Right forelimb (tissue), 1 donor: ENCODE measurements around the gene GEN1.
"Not testable (repeated sequence)": the region's sequence is repeated elsewhere in the genome, so short reads cannot be mapped to it uniquely, and the experiment has no call there.

Source experiments
- DNase-seq: peaks from one replicate; pipeline ENCODE4 v3.0.0-alpha.2; 2018

The GEN1 gene

GRCh38 chr2:17799301-17800120, 45.6 kb downstream of the GEN1 start:
- no peak for DNase-seq

DNA sequence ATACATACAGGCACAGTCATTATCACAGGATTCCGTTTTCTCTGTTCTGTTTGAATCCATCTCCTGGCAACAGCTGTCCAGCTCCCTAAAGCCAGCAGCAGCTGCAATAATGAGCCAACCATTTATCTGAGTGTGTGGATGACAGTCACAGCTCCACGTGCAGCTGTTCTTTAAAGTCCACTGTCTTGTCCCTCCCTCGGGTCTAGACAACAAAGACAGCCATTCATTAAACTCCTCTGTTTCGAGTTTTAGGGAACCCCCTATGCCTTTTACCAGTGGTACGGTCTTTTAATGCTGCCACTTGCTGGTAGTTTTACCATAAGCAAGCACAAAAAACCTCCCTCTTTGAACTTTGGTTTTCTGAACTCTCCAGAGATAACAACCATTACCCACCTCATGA, 46.3 kb downstream of the GEN1 start:
- no peak for DNase-seq

DNA sequence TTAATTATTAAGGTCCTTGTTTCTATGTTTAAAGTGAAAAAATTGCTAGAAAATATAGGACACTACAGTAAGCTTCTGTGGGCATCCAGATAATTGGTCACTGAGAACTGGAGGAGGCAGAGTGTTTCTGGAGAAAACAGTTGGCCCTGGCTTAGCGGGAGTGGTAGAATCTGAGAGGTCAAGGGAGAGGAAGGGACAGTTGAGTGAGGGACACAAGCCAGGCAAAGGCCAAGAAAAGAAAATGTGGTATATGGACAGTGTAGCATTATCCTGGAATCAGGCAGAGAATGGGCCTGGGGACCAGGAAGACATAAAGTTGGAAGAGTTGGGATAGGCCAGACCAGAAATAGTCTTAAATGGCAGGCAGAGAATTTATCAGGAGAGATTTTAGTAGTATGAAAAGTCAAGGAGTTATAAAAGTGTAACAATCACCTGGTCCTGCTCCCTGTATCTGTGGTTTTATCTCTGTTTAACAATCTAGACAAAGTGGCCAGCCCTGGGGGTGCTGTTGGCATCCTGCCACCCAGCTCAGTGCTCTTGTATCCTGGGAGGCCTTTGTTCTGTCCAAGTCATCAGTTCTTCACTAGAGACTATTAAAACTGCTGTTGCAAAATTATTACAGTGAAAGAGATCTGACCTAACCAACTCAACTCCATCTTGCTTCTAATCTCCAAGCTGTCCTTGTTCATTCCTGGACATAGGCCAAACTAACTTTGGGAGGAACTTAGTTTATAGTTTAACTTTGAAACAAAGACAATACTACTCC, 46.9 kb downstream of the GEN1 start:
- DNase-seq = no peak

GRCh38 chr2:17803497-17803896, 49.6 kb downstream of the GEN1 start:
- DNase-seq = no peak

DNA sequence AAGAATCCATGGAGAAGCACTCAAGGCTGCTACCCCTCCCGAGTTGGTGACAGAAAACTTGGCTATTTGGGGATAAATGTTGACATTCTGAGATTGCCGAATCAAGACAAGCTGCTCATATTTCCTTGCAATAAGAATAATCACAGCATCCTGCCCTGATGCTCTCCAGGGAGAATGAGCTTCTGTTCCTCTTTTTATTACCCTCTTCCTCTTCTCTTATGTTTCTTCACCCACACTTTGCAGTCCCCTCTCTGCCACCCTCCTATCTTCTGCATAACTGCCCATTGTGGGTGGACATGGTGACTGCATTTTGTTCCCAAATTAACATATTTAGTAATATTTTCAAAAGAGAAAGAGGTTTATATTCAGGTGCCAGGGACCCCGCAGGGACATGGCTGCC, 50.4 kb downstream of the GEN1 start:
- no peak for DNase-seq

DNA sequence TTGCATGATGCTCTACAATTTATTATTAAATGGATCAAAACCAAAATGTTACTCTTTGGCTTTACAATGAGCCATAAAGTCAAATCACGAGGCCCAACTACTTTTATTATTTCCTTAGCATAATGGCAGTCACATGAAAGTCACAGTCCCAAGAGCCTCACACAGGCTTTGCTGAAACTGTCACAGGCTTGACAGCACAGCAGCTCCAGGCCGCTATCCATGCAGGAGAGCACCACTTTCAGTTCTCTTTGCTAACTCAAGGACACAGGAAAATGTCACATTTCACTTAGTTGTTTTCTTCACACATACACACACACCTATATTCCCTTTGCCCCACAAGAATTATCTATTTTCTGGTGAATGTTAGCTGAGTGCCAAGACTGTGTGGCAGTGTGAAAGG, 51.2 kb downstream of the GEN1 start:
- DNase-seq = no peak

- no peak for DNase-seq
Measured at GRCh38 chr2:17805717-17806363, 51.9 kb downstream of the GEN1 start.

- DNase-seq = no peak
Measured at GRCh38 chr2:17813010-17813741, 59.2 kb downstream of the GEN1 start.

DNA sequence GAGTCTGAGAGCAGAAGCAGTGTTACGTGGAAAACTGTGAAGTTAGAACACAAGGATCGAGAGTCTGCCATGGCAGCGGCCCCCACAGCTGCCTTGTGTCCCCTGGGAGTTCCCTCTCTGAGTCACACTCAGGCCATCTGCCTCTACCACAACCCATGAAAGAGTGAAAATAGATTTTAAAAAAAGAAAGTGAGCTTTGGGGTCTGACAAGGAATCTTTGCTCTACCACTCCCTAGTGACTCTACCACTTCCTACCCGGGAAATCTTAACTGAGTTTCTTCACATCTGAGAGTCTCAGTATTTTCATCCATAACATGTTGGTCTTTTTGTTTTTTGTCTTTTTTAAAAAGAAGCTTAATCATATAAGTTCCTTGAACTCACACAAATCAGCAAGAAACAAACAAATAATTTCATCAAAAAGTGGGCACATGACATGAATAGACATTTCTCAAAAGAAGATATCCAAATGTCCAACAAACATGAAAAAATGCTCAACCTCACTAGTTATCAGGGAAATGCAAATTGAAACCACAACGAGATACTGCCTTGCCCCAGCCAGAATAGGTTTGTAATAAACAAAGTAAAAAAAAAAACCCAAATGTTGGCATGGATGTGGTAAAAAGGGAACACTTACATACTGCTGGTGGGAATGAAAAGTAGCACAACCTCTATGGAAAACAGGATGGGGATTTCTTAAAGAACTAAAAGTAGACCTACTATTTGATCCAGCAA, 60.0 kb downstream of the GEN1 start:
- no peak for DNase-seq

GRCh38 chr2:17814601-17815000, 60.7 kb downstream of the GEN1 start:
- DNase-seq = no peak

DNA sequence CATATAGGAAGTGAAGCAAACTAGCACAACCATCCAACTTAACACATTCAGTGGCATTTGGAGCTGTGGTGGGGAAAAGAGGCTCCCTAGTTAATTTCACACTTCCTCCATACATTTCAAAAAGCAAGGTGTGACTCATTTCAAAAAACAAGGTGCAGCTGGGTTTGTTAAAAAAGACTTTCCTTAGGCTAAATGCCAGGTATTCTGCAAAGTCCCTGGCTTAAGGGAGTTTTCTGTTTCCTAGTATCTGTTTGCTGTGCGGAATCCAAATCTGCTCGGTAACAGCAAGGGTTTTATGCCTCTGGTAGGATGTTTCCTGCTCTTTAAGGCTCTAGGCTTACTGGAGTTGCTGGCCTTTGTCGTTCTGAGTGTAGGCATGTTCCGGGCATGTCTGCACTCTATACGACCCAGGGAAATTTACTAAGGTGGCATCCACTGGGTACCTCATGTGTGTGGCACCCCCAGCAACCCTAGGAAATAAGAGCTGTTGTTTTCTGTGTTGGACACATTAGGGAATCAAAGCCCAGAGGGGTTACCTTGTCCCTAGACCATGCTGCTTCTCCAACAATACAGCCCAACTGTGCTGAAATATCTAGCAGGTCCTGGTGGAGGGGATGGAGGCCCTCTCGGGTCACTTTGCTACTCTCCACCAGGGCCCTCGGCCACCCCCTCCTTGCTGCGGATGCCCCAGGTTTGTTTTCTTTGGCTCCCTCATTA, 61.7 kb downstream of the GEN1 start:
- no peak for DNase-seq

DNA sequence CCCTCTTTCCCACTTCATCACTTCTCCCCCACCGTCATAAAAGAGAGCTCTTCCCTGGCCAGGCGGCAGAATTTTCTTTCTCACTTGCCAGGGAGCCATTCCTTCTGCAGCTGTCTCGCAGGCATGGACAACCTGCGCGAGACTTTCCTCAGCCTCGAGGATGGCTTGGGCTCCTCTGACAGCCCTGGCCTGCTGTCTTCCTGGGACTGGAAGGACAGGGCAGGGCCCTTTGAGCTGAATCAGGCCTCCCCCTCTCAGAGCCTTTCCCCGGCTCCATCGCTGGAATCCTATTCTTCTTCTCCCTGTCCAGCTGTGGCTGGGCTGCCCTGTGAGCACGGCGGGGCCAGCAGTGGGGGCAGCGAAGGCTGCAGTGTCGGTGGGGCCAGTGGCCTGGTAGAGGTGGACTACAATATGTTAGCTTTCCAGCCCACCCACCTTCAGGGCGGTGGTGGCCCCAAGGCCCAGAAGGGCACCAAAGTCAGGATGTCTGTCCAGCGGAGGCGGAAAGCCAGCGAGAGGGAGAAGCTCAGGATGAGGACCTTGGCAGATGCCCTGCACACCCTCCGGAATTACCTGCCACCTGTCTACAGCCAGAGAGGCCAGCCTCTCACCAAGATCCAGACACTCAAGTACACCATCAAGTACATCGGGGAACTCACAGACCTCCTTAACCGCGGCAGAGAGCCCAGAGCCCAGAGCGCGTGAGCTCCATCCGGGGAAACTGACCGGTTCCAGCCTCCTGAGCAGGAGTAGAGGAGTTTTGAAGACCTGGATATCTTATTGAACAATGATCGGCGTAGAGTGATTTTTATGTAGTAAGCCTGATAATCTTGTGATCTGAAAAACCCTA, 62.7 kb downstream of the GEN1 start, which contains the start of gene MSGN1:
Gene MSGN1 (plus strand): TSS at position 65 of the 850 bp plus-strand sequence. CDS start 59 bp downstream, at position 124.
- no peak for DNase-seq

GRCh38 chr2:17818235-17818815, 64.4 kb downstream of the GEN1 start:
- no peak for DNase-seq

- DNase-seq = no peak
Measured at GRCh38 chr2:17821080-17821479, 67.1 kb downstream of the GEN1 start.

- no peak for DNase-seq
Measured at GRCh38 chr2:17821535-17822444, 67.9 kb downstream of the GEN1 start.

GRCh38 chr2:17822445-17823117, 68.6 kb downstream of the GEN1 start:
- DNase-seq = no peak

GRCh38 chr2:17823646-17824045, 69.7 kb downstream of the GEN1 start:
- DNase-seq = not testable (repeated sequence)

DNA sequence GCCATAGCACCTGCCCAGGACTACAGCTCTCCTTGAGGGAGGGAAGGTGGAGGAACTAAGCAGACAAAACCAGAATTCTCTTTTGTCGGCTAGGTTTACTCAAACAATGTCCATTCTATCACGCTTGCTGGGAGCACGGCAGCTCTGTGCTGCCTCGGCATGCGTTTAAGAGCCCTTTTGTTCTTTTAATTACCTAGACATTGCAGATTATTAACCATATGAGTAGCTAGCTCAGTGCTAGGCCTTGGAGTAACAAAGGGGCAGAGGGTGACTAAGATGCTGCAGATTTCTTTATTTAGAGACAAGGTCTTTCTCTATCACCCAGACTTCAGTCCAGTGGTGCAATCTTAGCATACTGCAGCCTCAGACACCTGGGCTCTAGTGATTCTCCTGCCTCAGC, 73.4 kb downstream of the GEN1 start:
- no peak for DNase-seq
